Esophagus (tissue), 2 donors: Measurements from ENCODE around the gene EWSR1. TPM values are rescaled to one million over a fixed set of nuclear protein-coding genes. Genes with fewer than 3 reads are reported as not detected.
A peak's percentile ranks its signal among the peaks of the same experiment; 100 is the strongest.
"Not testable (repeated sequence)": the region's sequence is repeated elsewhere in the genome, so short reads cannot be mapped to it uniquely, and the experiment has no call there.

Experiments used
- H3K27ac ChIP-seq, 2 donors: one replicate each; pipeline ENCODE4 v1.5.1; 2013; ENCODE audit warnings: low read depth in 2 of 2, mild to moderate bottlenecking in 2 of 2, inconsistent platforms in 1 of 2, low read length in 1 of 2, moderate library complexity in 1 of 2
- H3K27me3 ChIP-seq, 2 donors: one replicate each; pipeline ENCODE4 v1.6.1; 2013; ENCODE audit warnings: low read length in 2 of 2, control low read depth in 1 of 2, mild to moderate bottlenecking in 1 of 2; ENCODE audit not compliant: insufficient read depth in 2 of 2, control insufficient read depth in 1 of 2
- H3K36me3 ChIP-seq, 2 donors: one replicate each; pipeline ENCODE4 v1.6.1; 2013; ENCODE audit warnings: low read length in 1 of 2; ENCODE audit not compliant: control insufficient read depth in 2 of 2, insufficient read depth in 2 of 2
- H3K4me1 ChIP-seq, 2 donors: one replicate each; pipeline ENCODE4 v1.6.1; 2013; ENCODE audit warnings: low read length in 1 of 2; ENCODE audit not compliant: control insufficient read depth in 2 of 2, insufficient read depth in 2 of 2
- H3K4me3 ChIP-seq, 2 donors: one replicate each; pipeline ENCODE4 v1.5.1; 2013; ENCODE audit warnings: low read length in 2 of 2, mild to moderate bottlenecking in 2 of 2, low read depth in 1 of 2, moderate library complexity in 1 of 2
- H3K9me3 ChIP-seq, 2 donors: one replicate each; pipeline ENCODE4 v1.6.1; 2013; ENCODE audit warnings: mild to moderate bottlenecking in 2 of 2, low read depth in 1 of 2, low read length in 1 of 2, moderate library complexity in 1 of 2; ENCODE audit not compliant: control insufficient read depth in 2 of 2, insufficient read depth in 1 of 2
- WGBS, 2 donors: extraction: QIAGEN DNeasy Blood & Tissue Kit; methylation state at CpG; one replicate each; pipeline ENCODE4 v1.1.7; 2013; 5-methylcytosine and 5-hydroxymethylcytosine counted together
- polyA plus RNA-seq, 2 donors: library from polyadenylated mRNA; stranded (reverse); fragments of 200-250 nt; gene quantifications; one replicate each; pipeline ENCODE4 v1.2.3, GENCODE V29; 2013
- donor health status: healthy with polysubstance abuse.
- donor health status: Bipolar disorder and iron deficiency.

EWSR1 gene
- 100 to 1,000 TPM; 103 to 138 TPM for polyA plus RNA-seq

GRCh38 chr22:29267858-29268510, at the start of gene EWSR1, which contains the start of gene RHBDD3:
Gene EWSR1 (plus strand): TSS chr22:29268268. CDS start chr22:29268337, 69 bp downstream.
Gene RHBDD3 (minus strand): TSS chr22:29267981. CDS start chr22:29265626, 2,355 bp downstream.
- Histone ChIP-seq H3K4me1 (peaks cover 4 to 16% of the 10 kb centered on the region in 2 donors), H3K27me3 (no peaks in the 10 kb centered on the region), H3K4me3 (peak within 1 kb of the TSS; percentile 94 to 97), H3K9me3 (no peaks in the 10 kb centered on the region), H3K27ac (peak within 1 kb of the TSS; percentile 95 to 99), H3K36me3 (peaks cover 0 to 20% of the 10 kb centered on the region in 2 donors)
- WGBS, 2 donors, result 0% methylated on average over 54 to 67 of the region's 67 CpGs

- H3K9me3 ChIP-seq, result no peaks in the 10 kb centered on the region
- WGBS, 2 donors, result 90 to 91% methylated on average over 11 of the region's 11 CpGs
- no peaks in the 10 kb centered on the region for H3K36me3 ChIP-seq
Observed at GRCh38 chr22:29218758-29219408, 49.2 kb upstream of the EWSR1 start.

GRCh38 chr22:29219409-29219782, 48.7 kb upstream of the EWSR1 start:
- H3K4me1 ChIP-seq, H3K36me3 ChIP-seq, H3K27ac ChIP-seq, H3K9me3 ChIP-seq, H3K4me3 ChIP-seq, H3K27me3 ChIP-seq: not testable (repeated sequence)
- WGBS, 2 donors, result 77 to 88% methylated on average over 2 of the region's 2 CpGs

More at GRCh38 chr22:29218758-29219408, 49.2 kb upstream of the EWSR1 start:
- Histone ChIP-seq H3K4me1 (no peaks in the 10 kb centered on the region), H3K27ac (no peak overlapping the region), H3K27me3 (no peaks in the 10 kb centered on the region), H3K4me3 (no peak overlapping the region)

- Histone ChIP-seq H3K4me1 (peaks cover 0 to 3% of the 10 kb centered on the region in 2 donors), H3K36me3 (no peaks in the 10 kb centered on the region), H3K9me3 (no peaks in the 10 kb centered on the region), H3K27me3 (no peaks in the 10 kb centered on the region), H3K4me3 (no peak overlapping the region), H3K27ac (no peak overlapping the region)
- 70 to 76% methylated on average over 14 of the region's 14 CpGs for WGBS, 2 donors
Observed at GRCh38 chr22:29219881-29220670, 48.0 kb upstream of the EWSR1 start.

GRCh38 chr22:29224121-29224858, 43.8 kb upstream of the EWSR1 start:
- H3K9me3 ChIP-seq, result no peaks in the 10 kb centered on the region
- no peak overlapping the region for H3K4me3 ChIP-seq
- 75 to 80% methylated on average over 19 of the region's 19 CpGs for WGBS, 2 donors
- H3K27ac ChIP-seq, result no peak overlapping the region
- no peaks in the 10 kb centered on the region for H3K36me3 ChIP-seq
- H3K27me3 ChIP-seq, result no peaks in the 10 kb centered on the region
- H3K4me1 ChIP-seq, result peaks cover 4 to 10% of the 10 kb centered on the region in 2 donors

GRCh38 chr22:29224859-29225410, 43.1 kb upstream of the EWSR1 start:
- H3K4me3 ChIP-seq, result no peak overlapping the region
- no peaks in the 10 kb centered on the region for H3K27me3 ChIP-seq
- H3K9me3 ChIP-seq, result no peaks in the 10 kb centered on the region
- 94 to 97% methylated on average over 7 of the region's 7 CpGs for WGBS, 2 donors
- H3K36me3 ChIP-seq, result no peaks in the 10 kb centered on the region
- H3K27ac ChIP-seq, result no peak overlapping the region
- peaks cover 4 to 10% of the 10 kb centered on the region in 2 donors for H3K4me1 ChIP-seq

- 34 to 44% methylated on average over 16 of the region's 16 CpGs for WGBS, 2 donors
- Histone ChIP-seq H3K4me1 (peaks cover 4 to 10% of the 10 kb centered on the region in 2 donors), H3K4me3 (no peak overlapping the region), H3K9me3 (no peaks in the 10 kb centered on the region), H3K27ac (peak overlapping the region in 1 of 2 donors; percentile 66), H3K27me3 (no peaks in the 10 kb centered on the region), H3K36me3 (no peaks in the 10 kb centered on the region)
Observed at GRCh38 chr22:29225422-29226090, 42.5 kb upstream of the EWSR1 start.

GRCh38 chr22:29226351-29226981, 41.6 kb upstream of the EWSR1 start:
- 89 to 92% methylated on average over 11 of the region's 11 CpGs for WGBS, 2 donors
- H3K27me3 ChIP-seq, result no peaks in the 10 kb centered on the region
- peak overlapping the region in 1 of 2 donors; percentile 33 for H3K27ac ChIP-seq
- H3K9me3 ChIP-seq, result no peaks in the 10 kb centered on the region
- H3K36me3 ChIP-seq, result no peaks in the 10 kb centered on the region
- H3K4me3 ChIP-seq, result no peak overlapping the region
- H3K4me1 ChIP-seq, result peaks cover 4 to 10% of the 10 kb centered on the region in 2 donors
